Keratinocyte (primary cell): ENCODE data around the gene SEMA3C. TPM values are rescaled to one million over a fixed set of nuclear protein-coding genes. Genes with fewer than 3 reads are reported as not detected.

ENCODE experiments used
- DNase-seq: peaks from one replicate; pipeline ENCODE4 v3.0.0-alpha.2; 2011; ENCODE audit warnings: low read depth, missing footprints, low spot score
- FAIRE-seq: peaks from 2 replicates; lab custom pipeline; 2011; peaks lifted over from hg19 to GRCh38; lab: Jason Lieb, UNC
- H2AFZ ChIP-seq: 2 replicates; pipeline ENCODE4 v1.6.0; 2012; ENCODE audit warnings: low read length, control low read depth, inconsistent platforms; ENCODE audit not compliant: control insufficient read depth
- H3K27ac ChIP-seq: 2 replicates; pipeline ENCODE4 v1.5.1; 2011; ENCODE audit warnings: low read length; ENCODE audit not compliant: control insufficient read depth, insufficient read depth
- H3K27me3 ChIP-seq: 3 replicates; pipeline ENCODE4 v1.6.0; 2011; ENCODE audit warnings: low read length; ENCODE audit not compliant: control insufficient read depth, insufficient read depth; ENCODE audit errors: extremely low read depth
- H3K36me3 ChIP-seq, 2 experiments: 2 replicates in 1 of 2; 3 replicates in 1 of 2; pipeline ENCODE4 v1.5.1; 2011; ENCODE audit warnings: low read length in 2 of 2, mild to moderate bottlenecking in 1 of 2; ENCODE audit not compliant: control insufficient read depth in 2 of 2, insufficient read depth in 2 of 2; ENCODE audit errors: extremely low read depth in 1 of 2
- H3K4me1 ChIP-seq: 3 replicates; pipeline ENCODE4 v1.5.1; 2011; ENCODE audit warnings: low read length; ENCODE audit not compliant: control insufficient read depth, insufficient read depth; ENCODE audit errors: extremely low read depth
- H3K4me2 ChIP-seq: 3 replicates; pipeline ENCODE4 v1.6.0; 2011; ENCODE audit warnings: low read depth, low read length; ENCODE audit not compliant: control insufficient read depth, insufficient read depth; ENCODE audit errors: extremely low read depth
- H3K4me3 ChIP-seq, 3 experiments: fragments of 200-600 bp in 1 of 3; sonication (generic) in 1 of 3; 2 replicates in 2 of 3; 3 replicates in 1 of 3; pipeline ENCODE4 v1.5.1; 2011 to 2016; ENCODE audit warnings: low read length in 3 of 3, mild to moderate bottlenecking in 3 of 3, control low read depth in 2 of 3, inconsistent platforms in 1 of 3, low read depth in 1 of 3, mixed read lengths in 1 of 3, mixed run types in 1 of 3, moderate library complexity in 1 of 3; ENCODE audit not compliant: control insufficient read depth in 2 of 3, insufficient read depth in 2 of 3; ENCODE audit errors: extremely low read depth in 1 of 3
- H3K79me2 ChIP-seq: 2 replicates; pipeline ENCODE4 v1.6.0; 2012; ENCODE audit warnings: low read length; ENCODE audit not compliant: control insufficient read depth, insufficient read depth
- H3K9ac ChIP-seq: 3 replicates; pipeline ENCODE4 v1.6.0; 2011; ENCODE audit warnings: low read length; ENCODE audit not compliant: control insufficient read depth, insufficient read depth; ENCODE audit errors: extremely low read depth
- H3K9me1 ChIP-seq: 3 replicates; pipeline ENCODE4 v1.6.0; 2011; ENCODE audit warnings: low read length; ENCODE audit not compliant: control insufficient read depth, insufficient read depth; ENCODE audit errors: extremely low read depth
- H3K9me3 ChIP-seq: 2 replicates; pipeline ENCODE4 v1.5.1; 2012; ENCODE audit warnings: low read depth, low read length; ENCODE audit not compliant: control insufficient read depth
- H4K20me1 ChIP-seq: 3 replicates; pipeline ENCODE4 v1.6.0; 2011; ENCODE audit warnings: low read length; ENCODE audit not compliant: control insufficient read depth, insufficient read depth; ENCODE audit errors: extremely low read depth
- EZH2 ChIP-seq: IDR thresholded peaks from one replicate; pipeline ENCODE4 v1.6.1; 2012; ENCODE audit warnings: inconsistent platforms, mild to moderate bottlenecking, low read length, moderate library complexity
- dilution Hi-C: fragments of 300-500 bp; cut with MboI; formaldehyde crosslinking; loops from one replicate; pipeline ENCODE4 v1.7.0; 2020; ENCODE audit warnings: low sequenced_read_pairs; ENCODE audit not compliant: extremely low pct_ligation_motif_present
- polyA plus RNA-seq, 5 experiments: library from polyadenylated mRNA; depleted of rRNA in 3 of 5; stranded (reverse) in 3 of 5; stranded (forward) in 1 of 5; unstranded in 1 of 5; fragments of >200 nt; gene quantifications; 1 replicate in 1 of 5; 2 replicates in 3 of 5; 3 replicates in 1 of 5; pipeline versions ENCODE4 v1.2.1 to v1.2.3, GENCODE V29; 2011 to 2012; ENCODE audit warnings: missing spikeins in 2 of 5, low read depth in 1 of 5, low replicate concordance in 1 of 5
- TF ChIP-seq, protein P1 (sequence below), 3 experiments: IDR thresholded peaks in 1 of 3; conservative IDR thresholded peaks in 1 of 3; optimal IDR thresholded peaks in 1 of 3; 2 replicates in 2 of 3; 3 replicates in 1 of 3; pipeline versions ENCODE3 to v1.5.1; 2011; ENCODE audit warnings: low read length in 3 of 3, mild to moderate bottlenecking in 3 of 3, moderate library complexity in 2 of 3, control low read depth in 1 of 3, inconsistent platforms in 1 of 3; ENCODE audit not compliant: insufficient read depth in 2 of 3; ENCODE audit errors: extremely low read depth in 1 of 3

Gene SEMA3C
- polyA plus RNA-seq, 1 donor (not counting 4 experiments of a cell fraction or from before 2014, with no cell fraction given), result 142 TPM

DNA sequence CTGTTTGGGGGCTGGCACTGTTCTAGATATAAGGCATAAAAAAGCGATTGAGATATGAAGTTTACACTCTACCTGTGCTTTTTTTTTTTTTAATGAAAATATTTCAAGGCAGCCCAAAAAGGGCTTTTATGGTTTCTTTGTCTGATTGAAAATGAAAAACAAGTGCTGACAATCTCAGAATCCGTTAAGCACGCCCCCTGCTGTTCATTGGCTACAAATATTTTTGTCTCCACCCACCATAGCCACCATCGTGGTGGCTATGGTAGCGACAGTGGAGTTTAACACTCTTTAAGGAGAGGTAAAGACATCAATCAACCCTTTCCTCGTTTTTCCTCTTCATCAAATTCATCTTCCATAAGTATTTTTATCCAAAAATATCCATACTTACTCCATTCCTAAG is 186.2 kb downstream of the SEMA3C start:
- Histone ChIP-seq H3K4me1 (no peaks in the 10 kb centered on the region), H3K4me3 (no peak overlapping the region), H3K9ac (no peak overlapping the region), H2AFZ (no peak overlapping the region), H3K9me1 (no peaks in the 10 kb centered on the region), H3K4me2 (no peak overlapping the region), H3K27ac (no peak overlapping the region), H3K27me3 (no peaks in the 10 kb centered on the region), H3K9me3 (no peaks in the 10 kb centered on the region), H4K20me1 (no peaks in the 10 kb centered on the region), H3K79me2 (no peaks in the 10 kb centered on the region), H3K36me3 (no peaks in the 10 kb centered on the region)
- no peak for FAIRE-seq
- dilution Hi-C loops, result no loop called here
- DNase-seq, result no peak
- TF ChIP-seq, protein P1, sequence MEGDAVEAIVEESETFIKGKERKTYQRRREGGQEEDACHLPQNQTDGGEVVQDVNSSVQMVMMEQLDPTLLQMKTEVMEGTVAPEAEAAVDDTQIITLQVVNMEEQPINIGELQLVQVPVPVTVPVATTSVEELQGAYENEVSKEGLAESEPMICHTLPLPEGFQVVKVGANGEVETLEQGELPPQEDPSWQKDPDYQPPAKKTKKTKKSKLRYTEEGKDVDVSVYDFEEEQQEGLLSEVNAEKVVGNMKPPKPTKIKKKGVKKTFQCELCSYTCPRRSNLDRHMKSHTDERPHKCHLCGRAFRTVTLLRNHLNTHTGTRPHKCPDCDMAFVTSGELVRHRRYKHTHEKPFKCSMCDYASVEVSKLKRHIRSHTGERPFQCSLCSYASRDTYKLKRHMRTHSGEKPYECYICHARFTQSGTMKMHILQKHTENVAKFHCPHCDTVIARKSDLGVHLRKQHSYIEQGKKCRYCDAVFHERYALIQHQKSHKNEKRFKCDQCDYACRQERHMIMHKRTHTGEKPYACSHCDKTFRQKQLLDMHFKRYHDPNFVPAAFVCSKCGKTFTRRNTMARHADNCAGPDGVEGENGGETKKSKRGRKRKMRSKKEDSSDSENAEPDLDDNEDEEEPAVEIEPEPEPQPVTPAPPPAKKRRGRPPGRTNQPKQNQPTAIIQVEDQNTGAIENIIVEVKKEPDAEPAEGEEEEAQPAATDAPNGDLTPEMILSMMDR (optimal IDR thresholded peaks at IDR 0.05 in 1 of 3, IDR thresholded peaks at IDR 0.05 in 1 of 3, conservative IDR thresholded peaks at IDR 0.05 in 1 of 3; ENCODE audit: extremely low read depth in 1 of 3, insufficient read depth in 2 of 3, low read length in 3 of 3), result peak; percentile 21 to 45 (median 30)
- TF ChIP-seq EZH2, result no peak

DNA sequence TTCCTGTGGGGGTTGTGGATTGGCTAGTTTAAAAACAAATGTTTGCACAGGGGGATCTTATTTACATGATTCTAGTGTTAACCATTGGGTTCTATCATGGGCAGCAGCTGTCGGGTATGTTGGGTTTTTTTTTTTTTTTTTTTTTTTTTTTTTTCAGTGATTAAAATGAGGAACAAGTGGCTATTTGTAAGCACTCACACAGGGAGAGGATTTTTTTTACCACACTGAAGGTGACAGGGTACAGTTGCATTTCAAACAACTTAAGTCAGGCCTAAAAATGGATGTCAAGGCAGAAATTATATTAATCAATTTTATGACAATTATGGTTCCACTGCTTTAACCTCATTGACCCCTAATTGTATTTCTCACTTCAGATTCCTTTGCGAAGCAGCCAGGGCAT is 187.6 kb downstream of the SEMA3C start:
- Histone ChIP-seq H3K79me2 (no peaks in the 10 kb centered on the region), H3K4me1 (no peaks in the 10 kb centered on the region), H3K9me3 (no peaks in the 10 kb centered on the region), H4K20me1 (no peaks in the 10 kb centered on the region), H3K4me2 (no peak overlapping the region), H3K36me3 (no peaks in the 10 kb centered on the region), H3K4me3 (no peak overlapping the region), H3K9ac (no peak overlapping the region), H3K27ac (no peak overlapping the region), H3K27me3 (no peaks in the 10 kb centered on the region), H3K9me1 (no peaks in the 10 kb centered on the region), H2AFZ (no peak overlapping the region)
- DNase-seq (no peak), FAIRE-seq (no peak)
- TF ChIP-seq, protein P1 (optimal IDR thresholded peaks at IDR 0.05 in 1 of 3, IDR thresholded peaks at IDR 0.05 in 1 of 3, conservative IDR thresholded peaks at IDR 0.05 in 1 of 3; ENCODE audit: extremely low read depth in 1 of 3, insufficient read depth in 2 of 3, low read length in 3 of 3), result no peak
- TF ChIP-seq EZH2, result no peak
- dilution Hi-C loops, result no loop called here
